Colonic mucosa (tissue), 4 donors: Measurements from ENCODE around the gene MAB21L1. TPM values are rescaled to one million over a fixed set of nuclear protein-coding genes. Genes with fewer than 3 reads are reported as not detected.

ENCODE experiments used
- DNase-seq: peaks from one replicate; pipeline ENCODE4 v3.0.0-alpha.2; 2020
- H3K27ac ChIP-seq: fragments of 200-600 bp; one replicate; pipeline ENCODE4 v1.8.0; 2021
- H3K27me3 ChIP-seq: fragments of 200-600 bp; one replicate; pipeline ENCODE4 v1.8.0; 2021
- H3K36me3 ChIP-seq: fragments of 200-600 bp; one replicate; pipeline ENCODE4 v1.8.0; 2021
- H3K4me1 ChIP-seq: fragments of 200-600 bp; one replicate; pipeline ENCODE4 v1.8.0; 2021; ENCODE audit warnings: mild to moderate bottlenecking
- H3K4me3 ChIP-seq: fragments of 200-600 bp; one replicate; pipeline ENCODE4 v1.8.0; 2021
- H3K9ac ChIP-seq, 2 donors: one replicate each; pipeline ENCODE4 v1.7.0; 2013; ENCODE audit warnings: control low read depth in 2 of 2, low read depth in 2 of 2, low read length in 2 of 2
- H3K9me3 ChIP-seq: fragments of 200-600 bp; one replicate; pipeline ENCODE4 v1.8.0; 2021
- intact Hi-C: fragments of 100-400 bp; cut with DNase I; formaldehyde crosslinking; loops from one replicate; pipeline ENCODE4 v1.14.1; 2022
- total RNA-seq, 2 donors: library from RNA; stranded (reverse); fragmentation: NEBNext Ultra II Directional in 1 of 2; extraction: Animal tissue kit (Norgen Biotek cat#: 25700) in 1 of 2; gene quantifications; one replicate each; pipeline ENCODE4 v1.2.1, GENCODE V29; 2021
- TF ChIP-seq, protein P1 (sequence below): fragments of 200-600 bp; IDR thresholded peaks from one replicate; pipeline ENCODE4 v1.8.0; 2022; ENCODE audit warnings: antibody characterized with exemption, mild to moderate bottlenecking
- donor health status: healthy.
- donor health status: DM: no; HTN: no; CAD: no.
- donor health status: DM: no; HTN: no; CAD: no.

The MAB21L1 gene
- total RNA-seq, 2 donors from 2014 or later: 0.37 TPM; not detected in 1

DNA sequence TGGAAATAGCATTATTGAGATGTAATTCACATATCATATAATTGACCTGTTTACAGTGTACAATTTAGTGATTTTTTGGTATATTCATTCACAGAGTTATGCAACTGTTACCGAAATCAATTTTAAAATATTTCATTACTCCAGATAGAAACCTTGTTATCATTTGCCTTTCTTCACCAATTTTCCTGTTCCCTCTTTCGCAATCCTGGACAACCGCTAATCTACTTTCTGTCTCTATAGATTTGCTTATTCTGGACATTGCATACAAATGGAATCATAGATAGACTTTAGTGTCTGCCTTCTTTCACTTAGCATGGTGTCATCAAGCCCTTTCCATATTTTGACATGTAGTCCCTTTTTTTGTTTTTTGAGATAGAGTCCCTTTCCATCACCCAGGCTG, 19.2 kb downstream of the MAB21L1 start:
- H3K4me1 ChIP-seq: no peaks in the 10 kb centered on the region
- no peak overlapping the region for H3K4me3 ChIP-seq
- intact Hi-C loops: no loop called here
- H3K9me3 ChIP-seq: no peaks in the 10 kb centered on the region
- DNase-seq: no peak
- H3K27ac ChIP-seq: no peak overlapping the region
- TF ChIP-seq, protein P1, sequence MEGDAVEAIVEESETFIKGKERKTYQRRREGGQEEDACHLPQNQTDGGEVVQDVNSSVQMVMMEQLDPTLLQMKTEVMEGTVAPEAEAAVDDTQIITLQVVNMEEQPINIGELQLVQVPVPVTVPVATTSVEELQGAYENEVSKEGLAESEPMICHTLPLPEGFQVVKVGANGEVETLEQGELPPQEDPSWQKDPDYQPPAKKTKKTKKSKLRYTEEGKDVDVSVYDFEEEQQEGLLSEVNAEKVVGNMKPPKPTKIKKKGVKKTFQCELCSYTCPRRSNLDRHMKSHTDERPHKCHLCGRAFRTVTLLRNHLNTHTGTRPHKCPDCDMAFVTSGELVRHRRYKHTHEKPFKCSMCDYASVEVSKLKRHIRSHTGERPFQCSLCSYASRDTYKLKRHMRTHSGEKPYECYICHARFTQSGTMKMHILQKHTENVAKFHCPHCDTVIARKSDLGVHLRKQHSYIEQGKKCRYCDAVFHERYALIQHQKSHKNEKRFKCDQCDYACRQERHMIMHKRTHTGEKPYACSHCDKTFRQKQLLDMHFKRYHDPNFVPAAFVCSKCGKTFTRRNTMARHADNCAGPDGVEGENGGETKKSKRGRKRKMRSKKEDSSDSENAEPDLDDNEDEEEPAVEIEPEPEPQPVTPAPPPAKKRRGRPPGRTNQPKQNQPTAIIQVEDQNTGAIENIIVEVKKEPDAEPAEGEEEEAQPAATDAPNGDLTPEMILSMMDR: no peak
- H3K27me3 ChIP-seq: no peaks in the 10 kb centered on the region
- no peaks in the 10 kb centered on the region for H3K36me3 ChIP-seq
- H3K9ac ChIP-seq: no peak overlapping the region

DNA sequence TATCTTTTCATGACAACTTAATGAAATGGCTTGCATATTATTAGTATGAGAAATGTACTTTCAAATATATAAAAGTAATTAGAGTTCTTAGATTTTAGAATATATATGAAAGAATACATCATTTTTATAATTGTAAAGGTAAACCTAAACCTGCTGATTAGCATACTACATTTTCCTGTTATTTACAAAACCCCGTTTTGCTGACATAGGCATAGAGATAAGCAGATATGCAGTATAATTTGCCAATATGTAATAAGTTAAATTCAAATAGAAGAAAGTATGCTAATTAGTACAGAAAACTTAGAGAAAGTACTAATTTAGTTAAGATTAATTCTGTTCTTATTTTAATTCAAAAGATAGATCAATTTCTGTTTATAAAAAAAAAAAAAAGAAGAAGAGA, 21.5 kb downstream of the MAB21L1 start:
- Histone ChIP-seq H3K9me3 (no peaks in the 10 kb centered on the region), H3K4me1 (no peaks in the 10 kb centered on the region), H3K4me3 (no peak overlapping the region), H3K36me3 (no peaks in the 10 kb centered on the region), H3K27ac (no peak overlapping the region), H3K27me3 (no peaks in the 10 kb centered on the region), H3K9ac (no peak overlapping the region)
- intact Hi-C loops: no loop called here
- DNase-seq: no peak
- TF ChIP-seq, protein P1: no peak

DNA sequence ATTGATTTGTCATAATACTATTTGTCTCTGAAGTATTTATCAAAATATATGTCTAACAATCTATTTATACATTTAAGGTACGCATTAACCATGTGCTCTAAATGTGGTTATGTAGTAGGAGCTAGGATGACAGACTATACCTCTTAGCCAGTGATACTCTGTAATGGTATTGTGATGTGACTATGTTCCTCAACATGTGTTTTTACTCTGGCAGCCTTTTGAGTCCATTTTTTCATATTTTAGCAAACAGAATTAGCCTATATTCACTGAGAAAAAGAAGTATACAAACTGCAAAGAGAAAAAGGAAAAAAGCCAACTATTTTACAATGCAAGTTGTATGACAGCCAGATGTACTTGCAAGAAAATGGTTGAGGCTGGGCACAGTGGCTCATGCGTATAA, 26.7 kb downstream of the MAB21L1 start:
- Histone ChIP-seq H3K27me3 (no peaks in the 10 kb centered on the region), H3K36me3 (no peaks in the 10 kb centered on the region), H3K4me1 (no peaks in the 10 kb centered on the region), H3K9ac (no peak overlapping the region), H3K4me3 (no peak overlapping the region), H3K9me3 (no peaks in the 10 kb centered on the region), H3K27ac (no peak overlapping the region)
- no peak for DNase-seq
- TF ChIP-seq, protein P1: no peak
- intact Hi-C loops: no loop called here

DNA sequence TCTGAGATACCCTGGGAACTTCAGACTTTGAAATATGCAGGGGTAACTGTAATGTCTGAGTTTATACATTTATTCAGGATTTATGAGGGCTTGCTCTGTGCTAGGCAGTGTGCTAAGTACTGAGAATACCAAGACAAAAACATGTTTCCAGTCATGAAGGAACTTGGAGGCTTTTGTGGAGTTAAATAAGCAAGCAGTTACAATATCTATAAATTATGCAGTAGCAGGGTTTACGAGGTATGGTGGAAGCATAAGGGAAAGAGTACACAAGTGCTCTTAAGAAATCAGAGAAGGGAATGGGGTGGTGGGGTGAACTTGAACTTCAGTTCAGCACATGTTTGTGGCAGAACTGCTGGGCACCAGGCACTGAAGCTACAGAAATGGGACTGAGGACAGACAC, 28.0 kb downstream of the MAB21L1 start:
- no peak overlapping the region for H3K9ac ChIP-seq
- DNase-seq: no peak
- H3K9me3 ChIP-seq: no peaks in the 10 kb centered on the region
- no peak overlapping the region for H3K27ac ChIP-seq
- H3K4me3 ChIP-seq: no peak overlapping the region
- H3K27me3 ChIP-seq: no peaks in the 10 kb centered on the region
- intact Hi-C loops: no loop called here
- TF ChIP-seq, protein P1: no peak
- H3K36me3 ChIP-seq: no peaks in the 10 kb centered on the region
- H3K4me1 ChIP-seq: no peaks in the 10 kb centered on the region
